SKM-1 (cell line): Measurements from ENCODE around the gene AMPD2.

Experiments
- DNase-seq: peaks from one replicate; lab custom pipeline; 2025; ENCODE audit not compliant: unreplicated experiment; lab: John Stamatoyannopoulos, UW

Gene AMPD2

DNA sequence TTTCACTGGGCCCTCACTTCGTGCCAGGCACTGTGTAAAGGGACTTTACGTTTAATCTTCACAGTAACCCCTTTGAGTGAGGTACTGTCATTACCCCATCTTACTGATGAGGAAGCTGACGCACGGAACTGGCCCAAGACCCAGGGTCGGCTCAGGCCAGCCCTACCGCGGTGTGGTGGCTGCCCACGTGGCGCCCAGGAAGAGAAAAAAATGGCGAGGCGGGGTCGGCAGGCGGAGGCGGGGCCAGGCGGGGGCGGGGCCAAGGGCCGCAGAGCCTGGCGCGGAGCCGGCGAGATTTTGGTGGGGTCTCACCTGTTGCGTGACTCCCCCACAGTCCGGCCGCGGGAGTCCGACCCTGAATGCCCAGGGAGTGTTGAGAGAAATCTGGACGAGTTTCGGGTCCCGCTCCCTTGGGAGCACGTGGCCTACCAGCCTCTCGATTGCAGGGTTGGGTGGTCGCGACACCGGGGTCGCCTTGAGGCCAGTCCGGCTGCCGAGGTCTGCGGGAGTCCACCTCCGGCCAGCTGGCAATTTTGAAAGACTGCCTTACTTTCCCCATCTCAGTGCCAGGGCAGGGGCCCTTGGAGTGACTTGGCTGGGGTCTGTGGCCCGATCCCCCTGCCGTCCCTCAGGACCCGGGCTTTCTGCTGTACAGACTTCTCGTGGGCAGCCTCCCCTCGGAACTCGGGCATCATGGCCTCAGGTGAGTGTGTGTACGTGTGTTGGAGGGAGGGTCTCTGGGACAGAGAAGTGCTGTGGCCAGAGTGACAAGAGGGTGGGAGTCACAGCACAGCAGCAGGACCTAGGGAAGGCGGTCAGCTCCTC lies at the start of gene AMPD2, which contains the start of gene GNAT2:
TSS of gene AMPD2 (plus strand) at position 262 of the 825 bp plus-strand sequence. CDS start 1,339 bp downstream, outside the sequence.
TSS of gene GNAT2 (minus strand) at position 41 of the 825 bp plus-strand sequence. CDS start 6,746 bp downstream, outside the sequence.
- peak; percentile 74 for DNase-seq

DNA sequence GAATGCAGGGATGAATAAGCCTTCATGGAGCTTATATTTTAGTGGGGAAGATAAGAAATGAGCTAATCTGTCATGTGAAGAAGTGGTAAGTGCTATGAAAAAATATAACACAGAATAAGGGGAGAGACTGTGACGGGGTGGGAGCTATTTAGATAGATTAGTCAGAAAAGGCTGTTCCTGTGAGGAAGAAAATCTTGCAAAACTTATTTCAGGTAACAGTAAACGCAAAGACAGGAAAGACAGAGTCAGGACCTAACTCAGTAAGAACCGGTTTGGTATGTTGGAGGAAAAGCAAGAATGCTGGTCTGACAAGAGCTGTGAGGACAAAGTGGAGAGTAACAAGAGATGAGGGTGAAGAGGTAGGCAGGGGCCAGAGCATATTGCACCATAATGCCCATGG lies 49.2 kb upstream of the AMPD2 start:
- no peak for DNase-seq

GRCh38 chr1:109573785-109574184 lies 45.9 kb upstream of the AMPD2 start:
- peak; percentile 10 for DNase-seq

GRCh38 chr1:109578947-109579443 lies 40.6 kb upstream of the AMPD2 start:
- DNase-seq, result no peak

- DNase-seq, result no peak
Measured at GRCh38 chr1:109579491-109579890, 40.1 kb upstream of the AMPD2 start.

GRCh38 chr1:109582021-109582420 lies 37.6 kb upstream of the AMPD2 start:
- no peak for DNase-seq

- DNase-seq, result no peak
Measured at GRCh38 chr1:109584766-109585165, 34.9 kb upstream of the AMPD2 start.

DNA sequence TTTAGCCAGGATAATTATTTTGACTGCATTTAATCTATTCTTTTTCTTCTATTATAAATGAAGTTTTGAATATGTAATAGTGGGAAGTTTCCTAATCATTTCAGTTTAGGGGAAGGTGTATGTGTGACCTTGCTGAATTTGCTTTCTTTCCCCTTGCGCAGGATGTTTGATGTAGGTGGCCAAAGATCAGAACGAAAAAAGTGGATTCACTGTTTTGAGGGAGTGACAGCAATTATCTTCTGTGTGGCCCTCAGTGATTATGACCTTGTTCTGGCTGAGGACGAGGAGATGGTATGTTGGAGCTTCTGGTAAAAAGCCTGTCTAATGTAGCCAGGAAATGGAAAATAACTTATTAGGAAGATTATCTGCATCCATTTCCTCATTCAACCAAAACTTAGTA lies 33.6 kb upstream of the AMPD2 start:
- no peak for DNase-seq

- DNase-seq, result no peak
Measured at GRCh38 chr1:109589177-109589576, 30.5 kb upstream of the AMPD2 start.

- no peak for DNase-seq
Measured at GRCh38 chr1:109589679-109590078, 30.0 kb upstream of the AMPD2 start.

- no peak for DNase-seq
Measured at GRCh38 chr1:109592916-109593315, 26.7 kb upstream of the AMPD2 start.

GRCh38 chr1:109595531-109595930 lies 24.1 kb upstream of the AMPD2 start:
- DNase-seq, result no peak

DNA sequence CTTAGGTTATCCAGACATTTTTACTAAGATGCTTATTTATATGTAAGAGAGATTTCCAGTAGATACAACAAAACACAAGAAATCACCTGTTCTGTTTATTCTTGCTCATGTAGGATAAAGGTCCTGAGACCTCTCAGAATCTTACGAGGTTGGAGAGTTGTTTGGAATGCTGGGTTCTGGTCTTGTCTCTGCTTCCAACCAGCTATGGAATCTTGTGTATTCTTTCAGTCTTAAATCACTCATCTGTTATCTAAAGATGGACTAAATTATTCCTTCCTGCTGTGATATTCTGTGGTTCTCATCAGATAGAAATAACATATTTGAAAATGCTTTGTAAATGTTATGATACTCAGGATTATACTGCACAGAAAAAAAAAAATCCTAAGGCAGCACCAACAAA lies 21.5 kb upstream of the AMPD2 start:
- DNase-seq, result no peak

DNA sequence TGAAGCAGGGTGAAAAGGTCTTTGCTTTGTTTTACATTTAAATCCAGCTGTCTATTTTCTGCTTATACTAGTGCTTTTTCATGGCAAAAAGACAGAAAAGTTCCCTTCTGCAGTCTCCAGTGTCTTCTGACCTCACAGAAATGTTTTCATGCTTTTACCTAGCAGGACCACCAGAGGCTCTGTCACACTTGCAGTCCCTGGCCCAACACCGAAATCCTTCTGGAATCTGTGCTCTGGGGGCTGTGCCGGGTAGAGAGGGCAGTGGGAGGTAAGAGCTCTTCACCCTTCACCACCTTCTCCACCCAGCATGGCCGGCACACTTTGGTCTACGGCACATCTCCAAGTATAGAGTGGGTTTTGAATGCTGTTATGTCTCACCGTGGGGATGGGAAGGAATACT lies 21.0 kb upstream of the AMPD2 start:
- DNase-seq, result no peak

DNA sequence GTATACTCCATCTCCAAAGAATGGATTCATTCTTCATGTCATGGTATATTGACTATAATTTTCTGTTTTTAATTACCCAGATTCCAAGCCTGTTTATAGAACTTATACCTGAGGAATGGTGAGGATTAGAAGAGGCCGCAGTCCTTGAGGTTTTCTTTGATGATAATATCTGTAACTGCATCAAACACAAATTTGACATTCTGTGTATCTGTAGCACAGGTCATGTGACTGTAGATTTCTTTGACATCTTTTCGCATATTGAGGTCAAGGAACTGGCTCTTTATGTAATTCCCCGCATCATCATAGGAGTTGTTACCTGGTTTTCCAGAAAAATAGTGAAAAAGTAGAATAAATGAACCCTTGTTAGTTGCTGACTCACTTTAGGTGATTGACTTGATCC lies 16.4 kb upstream of the AMPD2 start:
- no peak for DNase-seq

- DNase-seq, result no peak
Measured at GRCh38 chr1:109605381-109605780, 14.3 kb upstream of the AMPD2 start.

- no peak for DNase-seq
Measured at GRCh38 chr1:109609881-109610280, 9.8 kb upstream of the AMPD2 start.

- no peak for DNase-seq
Measured at GRCh38 chr1:109610609-109611307, 8.9 kb upstream of the AMPD2 start.

GRCh38 chr1:109611308-109611990 lies 8.2 kb upstream of the AMPD2 start:
- DNase-seq, result no peak

DNA sequence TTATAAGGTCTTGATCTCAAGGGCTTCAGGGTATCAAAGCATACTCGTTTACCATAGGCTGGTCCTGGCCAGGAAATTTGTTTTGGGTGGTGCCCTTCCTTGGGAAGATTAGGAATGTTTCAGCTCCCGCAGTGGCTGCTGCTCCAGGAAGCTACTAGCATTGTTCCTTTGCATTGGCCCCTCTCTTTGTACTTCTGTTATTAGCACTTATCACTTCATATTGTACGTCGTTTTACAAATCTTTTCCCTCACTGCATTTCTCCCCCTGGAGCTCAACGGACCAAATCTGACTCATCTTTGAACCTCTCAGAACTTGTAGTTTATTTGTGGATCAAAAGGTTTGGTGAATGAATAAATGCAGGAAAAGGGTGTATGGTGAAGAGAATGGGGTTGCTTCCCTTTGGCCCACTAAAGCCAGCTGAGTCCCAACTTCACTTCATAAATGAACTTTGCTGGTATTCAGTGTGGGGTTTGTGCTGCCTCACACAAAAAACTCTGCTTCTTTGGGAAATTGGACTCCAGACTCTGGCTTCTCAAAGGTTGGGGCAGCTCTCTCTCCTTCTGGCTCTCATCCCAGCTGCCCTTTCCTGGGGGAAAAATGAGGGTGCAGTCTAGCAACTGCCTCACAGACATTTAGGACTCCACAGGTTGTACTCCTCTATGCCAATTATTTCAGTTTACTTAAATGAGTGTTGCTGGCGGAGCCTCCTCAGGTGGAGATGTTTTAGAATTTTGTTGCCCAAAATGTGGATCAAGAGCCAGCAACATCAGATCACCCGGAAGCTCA lies 6.1 kb upstream of the AMPD2 start:
- no peak for DNase-seq

- peak; percentile 97 for DNase-seq
Measured at GRCh38 chr1:109615879-109616278, 3.8 kb upstream of the AMPD2 start.
